ENCODE results near the gene SEMA4F.

The SEMA4F gene

DNA sequence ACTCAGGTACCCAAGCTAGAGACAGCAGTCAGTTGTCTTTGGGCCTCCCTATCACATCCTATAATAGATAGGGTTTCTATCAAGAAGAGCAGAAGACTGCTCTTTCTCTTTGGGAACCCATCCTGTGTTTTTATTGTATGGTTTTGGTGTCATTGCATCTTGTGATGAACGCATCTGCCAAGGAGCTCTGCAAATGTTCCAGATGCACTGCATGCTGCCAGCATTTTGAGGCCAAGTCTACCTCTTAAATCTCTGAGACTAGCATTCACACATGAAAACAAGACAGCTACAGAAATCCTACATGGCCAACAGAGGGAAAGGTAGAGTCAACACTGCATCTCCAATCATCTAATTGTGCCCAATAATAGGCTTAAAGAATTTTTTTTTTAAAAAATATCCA, 14.0 kb downstream of the SEMA4F start:
- DNase-seq (ENCODE audit: low spot score): no peak

DNA sequence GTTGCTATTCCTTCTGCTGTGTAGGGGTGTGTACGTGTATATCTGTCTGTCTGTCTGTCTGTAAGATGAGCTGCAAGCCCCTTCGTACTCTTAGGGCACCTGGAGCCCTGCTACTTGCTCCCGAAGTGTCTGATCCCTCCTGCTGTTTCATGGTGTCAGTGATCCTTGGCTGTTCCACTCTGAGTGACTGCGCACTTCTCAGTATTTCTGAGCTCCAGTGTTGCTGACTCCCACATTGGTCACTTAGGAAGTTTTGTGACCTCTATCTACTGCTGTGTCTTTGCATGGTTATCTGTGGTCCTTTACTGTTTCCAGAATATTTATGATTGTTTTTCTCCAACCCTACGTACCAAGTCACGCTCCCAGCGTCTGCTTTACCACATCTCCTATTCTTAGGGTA, 16.2 kb downstream of the SEMA4F start:
- no peak for DNase-seq (ENCODE audit: low spot score)

DNA sequence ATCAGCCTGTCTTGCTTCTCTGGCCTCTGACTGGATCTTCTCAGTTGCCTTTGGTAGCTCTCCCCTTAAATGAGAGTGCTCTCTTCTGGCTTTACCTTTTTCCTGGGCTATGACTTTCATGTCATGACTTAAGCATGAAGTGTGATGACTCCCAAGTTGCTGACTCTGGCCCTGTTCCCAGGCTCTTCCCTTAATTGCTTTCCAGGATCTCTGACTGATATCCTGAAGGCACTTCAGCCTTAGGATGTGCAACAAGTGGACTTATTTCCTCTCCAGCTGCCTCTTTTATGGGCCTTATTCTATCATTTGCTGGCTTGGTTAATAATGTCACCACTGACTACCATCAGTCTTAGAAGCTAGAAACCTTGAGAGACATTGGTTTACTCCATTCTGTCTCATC, 17.4 kb downstream of the SEMA4F start:
- peak; percentile 33 for DNase-seq (ENCODE audit: low spot score)

DNA sequence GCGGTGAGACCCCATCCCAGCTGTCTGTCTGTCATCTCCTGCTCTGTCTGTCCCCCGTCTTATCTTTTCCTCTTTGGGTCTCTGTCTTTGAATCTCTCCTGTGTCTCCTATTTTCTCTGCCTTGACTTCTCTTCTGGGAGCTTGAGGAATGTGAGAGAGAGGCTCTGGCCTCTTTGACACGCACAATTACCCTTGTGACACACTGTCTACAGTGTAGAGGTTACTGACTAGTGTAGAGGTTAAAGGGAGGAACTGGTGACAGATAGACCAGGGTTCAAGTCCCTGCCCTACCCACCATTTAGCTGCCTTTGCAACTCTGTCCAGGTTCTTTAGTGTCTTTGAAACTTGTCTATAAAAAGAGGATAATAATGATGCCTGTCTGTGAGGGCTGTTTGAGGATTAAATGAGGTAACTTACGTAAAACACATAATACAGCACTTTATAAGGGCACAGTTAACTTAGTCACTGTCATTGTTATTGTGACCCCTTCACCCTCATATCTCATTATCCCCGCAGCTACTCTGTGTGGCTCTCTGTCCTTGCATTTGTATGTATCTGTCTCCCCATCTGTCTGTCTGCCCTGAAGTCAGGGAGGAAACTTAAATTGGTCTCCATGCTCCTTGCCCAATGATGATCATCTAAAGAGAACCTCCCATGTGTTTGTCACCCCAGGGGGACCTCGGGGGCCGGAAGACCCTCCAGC, 19.9 kb downstream of the SEMA4F start:
- DNase-seq (ENCODE audit: low spot score): no peak

DNA sequence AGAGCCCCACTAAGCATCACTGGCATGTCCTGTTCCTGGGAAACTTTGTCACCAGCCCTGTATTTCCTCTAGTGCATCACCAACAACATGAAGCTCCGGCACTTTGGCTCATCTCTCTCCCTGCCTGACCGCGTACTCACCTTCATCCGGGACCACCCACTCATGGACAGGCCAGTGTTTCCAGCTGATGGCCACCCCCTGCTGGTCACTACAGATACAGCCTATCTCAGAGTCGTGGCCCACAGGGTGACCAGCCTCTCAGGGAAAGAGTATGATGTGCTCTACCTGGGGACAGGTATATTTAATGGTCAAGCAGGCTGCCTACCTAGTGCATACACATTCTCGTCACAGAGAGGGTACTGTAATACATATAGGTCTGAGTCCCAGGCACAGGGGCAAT, 21.0 kb downstream of the SEMA4F start:
- DNase-seq (ENCODE audit: low spot score): no peak

DNA sequence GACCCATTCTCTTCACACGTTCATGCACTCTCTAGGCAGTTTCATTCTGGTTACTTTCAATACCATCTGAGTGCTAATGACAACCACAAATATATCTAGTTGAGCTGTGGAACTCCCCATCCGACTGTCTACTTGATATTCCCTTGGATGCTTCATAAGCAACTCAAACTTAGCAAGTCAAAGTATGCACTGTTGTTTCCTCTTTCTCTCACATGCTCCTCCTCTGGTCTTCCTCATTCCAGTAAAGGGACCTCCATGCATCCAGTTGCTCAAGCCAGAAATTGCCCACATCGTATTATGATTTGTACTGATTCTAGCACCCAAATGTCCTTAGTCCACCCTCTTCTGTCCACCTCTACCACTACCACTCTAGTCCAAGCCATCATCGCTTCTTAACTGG, 22.3 kb downstream of the SEMA4F start:
- no peak for DNase-seq (ENCODE audit: low spot score)

DNA sequence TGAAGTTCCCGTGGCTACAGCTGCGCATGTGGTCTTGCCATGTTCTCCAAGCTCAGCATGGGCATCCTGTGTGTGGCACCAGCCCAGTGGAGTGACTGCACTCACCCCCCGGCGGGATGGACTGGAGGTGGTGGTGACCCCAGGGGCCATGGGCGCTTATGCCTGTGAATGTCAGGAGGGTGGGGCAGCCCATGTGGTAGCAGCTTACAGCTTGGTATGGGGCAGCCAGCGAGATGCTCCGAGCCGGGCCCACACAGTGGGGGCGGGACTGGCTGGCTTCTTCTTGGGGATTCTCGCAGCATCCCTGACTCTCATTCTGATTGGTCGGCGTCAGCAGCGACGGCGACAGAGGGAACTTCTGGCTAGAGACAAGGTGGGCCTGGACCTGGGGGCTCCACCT, 25.6 kb downstream of the SEMA4F start:
- DNase-seq (ENCODE audit: low spot score): no peak

DNA sequence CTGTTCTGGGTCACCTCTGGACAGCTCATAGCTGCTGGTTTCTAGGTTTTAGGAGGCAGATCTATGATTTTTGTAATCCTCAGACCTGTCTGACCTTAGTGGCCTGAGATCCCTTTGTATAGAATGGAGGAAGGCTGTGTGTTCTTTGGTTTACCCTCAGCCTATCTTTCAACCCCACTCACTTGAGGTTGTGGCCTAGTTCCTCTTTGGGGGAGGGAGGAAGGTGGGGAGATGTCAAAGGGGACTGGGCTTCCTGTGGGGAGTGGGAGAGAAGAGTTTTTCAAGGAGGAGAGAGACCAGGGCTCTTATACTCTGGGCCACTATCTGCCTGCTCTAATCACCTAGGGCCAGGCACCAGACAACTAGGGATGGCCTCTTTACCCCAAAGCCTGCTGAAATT, 28.5 kb downstream of the SEMA4F start:
- no peak for DNase-seq (ENCODE audit: low spot score)

DNA sequence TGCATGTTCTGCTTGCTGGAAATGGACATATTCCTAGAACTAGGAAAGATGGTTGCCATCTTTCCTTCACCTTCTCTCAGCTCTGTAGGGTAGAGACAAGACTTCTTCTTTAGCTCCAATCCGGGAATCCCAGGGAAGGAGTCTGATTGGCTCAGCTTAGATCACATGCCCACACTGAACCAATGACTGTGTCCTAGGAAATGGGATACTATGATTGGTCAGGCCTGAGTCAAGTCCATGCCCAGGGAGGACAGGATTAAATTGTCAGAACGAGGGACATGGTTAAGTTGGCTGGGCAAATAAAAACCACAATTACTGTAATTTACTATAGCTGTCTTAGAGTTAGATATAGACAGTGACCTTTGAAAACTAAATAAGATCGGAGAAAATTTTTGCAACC, 31.4 kb downstream of the SEMA4F start:
- DNase-seq (ENCODE audit: low spot score): no peak

DNA sequence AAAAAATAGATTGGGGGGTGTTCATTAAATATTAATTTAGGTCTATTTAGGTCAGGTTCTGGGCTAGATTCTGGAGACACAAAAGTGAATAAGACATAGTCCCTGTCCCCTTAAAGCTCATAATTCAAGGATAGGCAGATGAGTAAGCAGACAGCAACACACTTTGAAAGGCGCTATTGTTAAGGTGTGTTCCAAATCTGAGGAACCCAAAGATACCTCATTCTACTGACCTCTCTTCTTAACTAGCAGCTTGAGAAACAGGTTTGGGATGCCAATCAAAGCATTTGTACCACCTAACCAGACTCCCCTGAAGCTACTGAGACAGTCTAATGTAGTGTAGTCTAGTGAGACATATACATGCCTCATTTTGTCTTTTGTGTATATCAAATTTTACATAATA, 34.8 kb downstream of the SEMA4F start:
- no peak for DNase-seq (ENCODE audit: low spot score)

DNA sequence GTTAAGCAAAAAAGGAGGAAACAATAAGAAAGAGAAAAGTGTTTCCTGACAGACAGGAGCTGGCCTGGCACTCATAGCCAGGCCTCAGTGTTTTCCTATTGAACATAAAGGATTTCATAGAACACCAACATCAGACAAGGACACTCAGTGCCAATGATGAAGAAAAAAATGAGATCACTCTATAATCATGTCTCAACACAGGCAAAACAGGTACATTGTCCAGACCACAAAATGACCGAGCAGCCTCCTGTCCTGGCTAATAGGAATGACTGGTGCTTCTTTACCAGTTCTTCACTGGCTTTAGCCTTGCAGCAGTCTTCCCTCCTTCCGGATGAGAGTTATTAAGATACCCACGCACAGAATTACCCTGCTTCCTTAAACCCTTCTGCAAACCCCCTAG, 35.6 kb downstream of the SEMA4F start:
- no peak for DNase-seq (ENCODE audit: low spot score)

DNA sequence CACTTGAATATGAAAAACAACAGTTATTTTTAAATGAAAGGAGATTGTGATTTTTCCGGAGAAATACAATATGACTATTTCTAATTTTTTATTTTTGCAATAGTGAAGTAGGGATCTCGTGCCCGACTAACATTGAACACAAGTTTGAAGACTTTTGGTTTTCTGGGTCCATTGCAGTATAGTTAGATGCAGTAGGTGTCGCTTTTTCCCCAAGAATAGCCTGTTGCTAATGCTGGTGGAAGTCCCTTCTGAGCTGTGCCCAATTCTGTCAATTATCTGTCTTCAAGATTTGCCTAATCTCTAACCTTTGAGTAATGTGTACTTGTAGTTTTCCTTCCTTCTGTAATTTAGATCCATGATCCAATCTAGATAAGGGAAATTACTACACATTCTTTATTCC, 36.5 kb downstream of the SEMA4F start:
- peak; percentile 74 for DNase-seq (ENCODE audit: low spot score)

DNA sequence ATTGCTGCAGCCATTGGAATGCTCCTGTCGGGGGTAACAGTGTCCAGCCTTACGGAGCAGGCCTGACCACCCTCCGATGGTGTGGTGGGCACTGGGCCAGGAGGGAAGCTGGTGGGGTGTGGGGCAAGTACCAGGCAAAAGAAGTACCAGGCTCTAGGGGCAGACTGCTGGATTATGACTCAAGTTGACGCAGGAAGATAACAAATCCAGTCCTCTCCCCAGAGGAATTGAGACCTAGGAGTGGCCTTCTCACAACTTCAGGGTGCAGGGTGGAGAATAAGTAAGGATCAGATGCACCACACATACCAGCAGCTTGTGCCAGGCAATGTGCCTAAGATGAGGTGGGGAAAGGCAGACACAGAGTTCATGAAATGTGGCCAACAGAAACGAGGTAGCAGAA, 37.9 kb downstream of the SEMA4F start:
- DNase-seq (ENCODE audit: low spot score): no peak

DNA sequence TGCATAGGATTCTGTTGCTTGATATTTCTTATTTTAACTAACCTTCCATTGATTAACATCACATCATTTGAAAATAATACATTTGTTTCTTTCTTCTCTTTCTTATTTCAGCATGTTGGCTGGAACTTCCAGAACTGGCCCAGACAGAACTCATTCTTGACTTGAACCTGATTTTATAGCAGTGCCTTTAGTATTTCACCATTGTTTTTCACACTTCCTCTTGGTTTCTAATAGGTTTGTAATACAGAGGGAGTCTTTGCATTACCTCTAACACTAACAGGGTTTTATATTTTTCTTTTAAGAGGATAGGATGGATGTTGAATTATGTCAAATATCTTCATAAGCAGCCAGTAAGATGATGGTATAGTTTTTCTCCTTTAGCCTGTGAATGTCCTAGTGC, 39.2 kb downstream of the SEMA4F start:
- no peak for DNase-seq (ENCODE audit: low spot score)

DNA sequence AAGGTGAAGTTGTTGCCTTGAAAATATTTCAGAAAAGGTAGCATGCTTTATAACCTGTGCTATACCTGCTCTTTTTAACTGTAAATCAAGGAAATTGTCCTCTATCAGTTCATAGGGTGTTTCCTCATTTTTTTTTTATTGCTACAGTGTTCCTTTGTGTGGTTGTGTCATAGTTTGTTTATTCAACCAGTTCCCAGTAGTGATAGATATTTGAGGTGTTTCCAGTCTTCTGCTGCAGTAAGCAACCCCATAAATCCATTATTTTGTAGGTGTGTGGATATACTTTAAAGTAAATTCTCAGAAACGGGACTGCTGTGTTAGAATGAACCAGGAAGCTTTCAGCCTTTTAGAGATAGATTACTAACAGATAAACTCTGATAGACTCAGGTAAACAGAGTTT, 39.6 kb downstream of the SEMA4F start:
- no peak for DNase-seq (ENCODE audit: low spot score)

DNA sequence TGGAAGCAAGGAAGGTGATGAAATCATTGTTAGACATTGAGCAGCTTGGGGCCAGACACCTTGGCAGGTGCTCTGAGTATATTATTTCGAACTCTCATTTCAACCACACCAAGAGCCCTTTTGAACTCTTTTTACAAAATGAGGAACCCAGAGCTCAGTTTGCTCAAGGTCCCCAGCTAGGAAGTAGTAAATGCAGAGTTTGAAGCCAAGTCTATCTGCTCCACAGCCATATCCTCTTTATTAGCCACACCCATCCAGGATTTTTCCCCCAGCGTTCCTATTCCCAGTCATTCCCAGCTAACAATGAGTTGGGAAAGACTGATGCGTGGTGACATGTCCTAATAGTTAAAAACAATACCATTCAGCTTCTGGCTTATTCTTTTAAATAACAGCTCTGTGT, 40.2 kb downstream of the SEMA4F start:
- no peak for DNase-seq (ENCODE audit: low spot score)

DNA sequence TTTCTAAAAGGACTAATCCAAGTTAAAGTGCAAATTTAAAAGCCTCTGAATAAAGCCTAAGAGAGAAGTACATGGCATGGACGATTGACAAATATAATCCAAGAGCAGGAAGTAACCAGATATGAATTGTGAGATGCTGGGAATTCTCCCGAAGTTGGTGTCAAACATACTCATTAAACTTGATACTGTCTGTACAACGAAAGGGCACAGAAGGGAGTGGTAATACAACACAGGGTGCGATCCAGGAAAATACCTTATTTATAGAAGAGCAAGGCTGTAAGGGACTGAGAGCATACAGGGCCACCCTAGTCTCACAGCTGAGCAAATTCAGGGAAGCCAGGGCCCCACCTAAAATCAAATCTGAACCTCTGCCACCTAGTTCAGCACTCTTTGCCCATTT, 41.6 kb downstream of the SEMA4F start:
- DNase-seq (ENCODE audit: low spot score): no peak

DNA sequence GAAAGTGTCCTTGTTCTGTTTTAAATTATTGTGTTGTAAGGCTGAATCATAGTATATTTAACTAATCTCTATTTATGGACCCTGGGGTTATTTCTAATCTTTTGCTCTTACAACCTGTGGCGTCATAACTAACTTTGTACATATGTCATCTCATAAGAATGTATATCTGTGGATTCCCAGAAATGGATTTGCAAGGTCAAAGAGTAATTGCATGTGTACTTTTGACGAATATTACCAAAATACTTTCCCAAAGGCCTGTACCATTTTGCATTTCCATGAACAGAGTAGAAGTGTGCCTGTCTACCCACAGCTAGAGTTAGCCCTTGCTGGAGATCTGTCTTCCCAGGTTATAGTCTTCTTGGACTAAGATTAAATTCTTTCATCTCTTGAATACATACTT, 42.8 kb downstream of the SEMA4F start:
- peak; percentile 20 for DNase-seq (ENCODE audit: low spot score)

DNA sequence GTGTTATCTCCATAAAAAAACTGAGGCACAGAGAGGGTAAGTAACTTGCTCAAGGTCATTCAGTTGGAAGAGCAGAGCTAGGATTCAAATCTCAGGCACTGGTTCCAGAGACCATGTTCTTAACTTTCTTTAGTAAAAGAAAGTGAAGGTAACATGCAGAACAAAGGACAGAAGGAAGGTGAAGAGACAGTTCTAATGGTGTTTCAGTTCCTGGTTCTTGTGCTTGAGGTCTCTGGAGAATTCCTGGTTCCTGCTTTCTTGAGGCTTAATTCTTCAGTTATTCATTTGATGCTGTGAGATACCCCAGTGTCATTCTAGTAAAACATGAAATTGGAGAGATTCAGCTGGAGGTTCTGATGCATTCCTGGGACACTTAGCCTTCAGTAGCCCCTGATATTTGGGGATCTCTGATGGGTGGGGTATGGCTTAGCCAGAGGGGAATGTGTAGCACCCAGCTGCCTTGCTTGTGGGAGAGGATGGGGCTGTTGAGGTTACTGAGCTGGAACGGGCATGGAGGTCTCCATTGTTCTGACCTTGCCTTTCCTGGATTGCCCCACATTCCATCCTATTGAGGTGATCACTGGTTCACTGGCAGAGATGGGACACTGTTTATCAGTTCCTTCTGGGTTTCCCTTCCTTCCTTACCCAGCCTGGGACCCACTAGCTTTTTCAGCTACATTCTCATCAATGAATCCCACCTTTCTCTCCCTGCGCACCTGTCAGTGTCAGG, 46.8 kb downstream of the SEMA4F start:
- DNase-seq (ENCODE audit: low spot score): no peak

DNA sequence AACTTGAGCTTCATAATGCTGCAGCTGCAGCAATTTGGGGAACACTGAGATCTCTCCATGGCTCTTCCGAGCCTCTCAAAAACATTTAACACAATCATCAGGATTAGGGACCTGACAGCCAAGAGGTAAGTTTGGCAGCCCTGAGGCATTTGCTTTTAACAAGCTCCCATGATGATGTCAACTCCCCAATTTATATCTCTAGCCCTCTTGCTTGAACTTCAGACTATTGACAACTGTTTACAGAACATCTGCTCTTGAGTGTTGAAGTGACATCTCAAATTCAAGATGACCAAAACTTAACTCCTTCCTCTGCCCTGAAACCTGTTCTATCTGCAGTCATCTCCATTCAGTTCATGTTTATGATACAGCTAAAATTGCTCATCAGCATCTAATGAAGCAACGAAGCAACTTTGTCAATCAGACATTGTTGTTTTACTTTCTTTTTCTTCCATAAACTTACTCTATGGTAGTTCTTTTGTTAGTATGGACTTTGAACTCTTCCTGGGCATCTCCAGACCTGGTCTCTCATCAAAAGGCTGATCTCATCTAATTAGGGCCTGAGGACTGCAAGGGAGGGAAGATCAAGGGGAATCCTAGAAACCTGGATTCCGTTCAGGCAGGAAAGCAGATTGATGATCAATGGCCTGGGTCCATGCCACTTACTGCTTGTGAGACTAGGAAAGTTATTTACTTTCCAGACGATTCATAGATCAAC, 48.1 kb downstream of the SEMA4F start:
- DNase-seq (ENCODE audit: low spot score): no peak

DNA sequence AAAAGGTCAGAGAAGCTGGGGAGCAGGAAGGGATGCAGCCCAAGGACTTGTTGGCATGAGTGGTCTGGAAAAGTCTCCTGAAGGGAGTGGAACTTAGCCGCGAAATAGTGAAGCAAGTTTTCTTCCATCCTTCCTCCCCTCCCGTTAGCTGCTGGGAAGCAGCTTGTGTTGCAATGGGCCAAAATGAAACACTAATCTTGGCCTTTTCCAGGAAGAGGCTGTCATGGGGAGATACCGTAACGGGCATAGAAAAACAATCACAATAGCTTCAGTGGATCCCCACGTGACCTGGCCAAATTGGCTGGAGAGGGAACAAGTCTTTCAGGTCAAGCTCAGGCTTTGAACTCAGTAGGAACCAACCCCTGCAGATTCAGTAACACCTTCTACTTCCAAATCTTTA, 49.3 kb downstream of the SEMA4F start:
- no peak for DNase-seq (ENCODE audit: low spot score)

DNA sequence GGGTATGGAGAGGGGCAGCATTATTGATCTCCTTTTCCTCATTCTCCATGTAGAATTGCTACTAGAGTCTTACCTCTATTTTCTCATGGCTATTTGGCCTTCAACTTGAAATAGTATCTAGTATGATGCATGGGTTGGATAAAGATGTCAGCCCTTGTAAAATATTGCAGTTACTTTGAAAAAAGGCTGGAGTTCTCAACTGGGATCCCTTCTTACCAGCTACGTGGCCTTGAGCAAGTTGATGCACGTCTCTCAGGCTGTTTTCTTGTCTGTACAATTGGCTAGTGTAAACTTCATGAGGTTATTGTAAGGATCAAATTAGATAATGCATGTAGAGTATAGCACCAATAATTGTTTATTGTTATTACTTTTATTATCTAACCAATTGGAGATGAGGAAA, 50.2 kb downstream of the SEMA4F start:
- no peak for DNase-seq (ENCODE audit: low spot score)

DNA sequence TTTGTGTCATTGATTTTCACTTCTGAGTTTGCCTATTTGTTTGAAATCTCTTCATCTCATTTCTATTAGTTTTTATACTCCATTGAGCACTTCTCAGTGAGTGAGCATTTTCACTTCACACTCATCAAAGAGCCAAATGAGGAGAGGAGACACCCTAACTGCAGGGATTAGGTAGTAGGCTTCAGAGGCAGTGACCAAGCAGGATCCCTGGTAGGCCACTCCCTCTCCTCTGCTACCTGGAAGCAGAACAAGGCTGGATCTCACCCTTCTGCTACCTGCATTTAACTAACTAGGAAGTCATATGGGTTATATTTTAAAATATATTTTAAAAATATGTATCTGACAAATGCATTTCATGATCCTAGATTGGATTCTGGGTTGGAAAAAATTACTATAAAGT, 52.7 kb downstream of the SEMA4F start:
- no peak for DNase-seq (ENCODE audit: low spot score)

Measured in AG08396 (cell line).